RWPE2 (cell line): Measurements from ENCODE around the gene GTF2I.

Experiments
- ATAC-seq: fragments of 200-7000 bp; cut with Tn5 transposase; 3 replicates; pipeline ENCODE4 v1.9.1; 2021; ENCODE audit warnings: low read depth
- DNase-seq: peaks from one replicate; pipeline ENCODE4 v3.0.0-alpha.2; 2020; ENCODE audit warnings: low spot score
- H3K27ac ChIP-seq: fragments of 450-650 bp; 2 replicates; pipeline ENCODE4 v1.5.1; 2017; ENCODE audit warnings: mild to moderate bottlenecking; ENCODE audit not compliant: poor library complexity, severe bottlenecking
- H3K27me3 ChIP-seq: fragments of 250-450 bp; sonication (Bioruptor Pico); 2 replicates; pipeline ENCODE4 v1.5.1; 2021; ENCODE audit warnings: mild to moderate bottlenecking, moderate library complexity; ENCODE audit not compliant: insufficient read depth, poor library complexity, severe bottlenecking
- H3K36me3 ChIP-seq: fragments of 250-450 bp; sonication (Bioruptor Pico); 2 replicates; pipeline ENCODE4 v1.5.1; 2020; ENCODE audit warnings: low read depth, mild to moderate bottlenecking, moderate library complexity
- H3K4me1 ChIP-seq: fragments of 250-450 bp; sonication (Bioruptor Pico); 2 replicates; pipeline ENCODE4 v1.5.1; 2021; ENCODE audit warnings: mild to moderate bottlenecking, moderate library complexity; ENCODE audit not compliant: insufficient read depth, poor library complexity, severe bottlenecking
- H3K4me3 ChIP-seq: fragments of 250-450 bp; sonication (Bioruptor Pico); 2 replicates; pipeline ENCODE4 v1.5.1; 2021; ENCODE audit warnings: mild to moderate bottlenecking, moderate library complexity; ENCODE audit not compliant: severe bottlenecking
- H3K9me3 ChIP-seq: fragments of 250-450 bp; sonication (Bioruptor Pico); 2 replicates; pipeline ENCODE4 v1.5.1; 2021; ENCODE audit warnings: mild to moderate bottlenecking, moderate library complexity; ENCODE audit not compliant: severe bottlenecking
- TF ChIP-seq, protein P1 (sequence below): fragments of 450-650 bp; IDR thresholded peaks from one replicate; pipeline ENCODE4 v1.5.1; 2017; ENCODE audit warnings: mild to moderate bottlenecking, moderate library complexity; ENCODE audit not compliant: poor library complexity, severe bottlenecking

The GTF2I gene

DNA sequence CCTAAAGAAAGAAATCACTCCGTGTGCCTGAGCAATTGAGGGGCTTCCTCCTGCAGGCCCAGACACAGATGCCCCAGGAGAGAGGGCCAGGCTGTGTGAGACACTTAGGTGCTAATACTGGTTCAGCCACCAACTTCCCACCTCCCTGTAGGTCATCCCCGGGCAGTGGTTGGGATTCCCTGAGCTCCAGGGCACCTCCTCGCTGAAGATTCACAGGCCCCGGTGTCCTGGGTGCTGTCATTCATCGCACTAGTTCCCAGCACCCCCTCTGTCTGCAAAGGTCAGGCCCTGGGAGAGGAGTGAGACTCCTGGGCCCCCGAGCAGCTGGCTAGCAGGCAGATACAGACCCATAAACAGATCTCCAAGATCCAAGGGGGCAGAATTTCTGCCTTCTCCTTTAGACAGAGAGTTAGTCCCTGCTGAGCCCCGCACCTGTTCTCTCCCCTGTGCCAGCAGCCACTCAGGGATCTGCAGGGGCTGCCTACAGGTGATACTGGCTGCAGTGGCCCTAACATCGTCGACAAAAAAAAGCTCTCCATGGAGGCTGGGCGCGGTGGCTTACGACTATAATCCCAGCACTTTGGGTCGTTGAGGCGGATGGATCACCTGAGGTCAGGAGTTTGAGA, 38.2 kb upstream of the GTF2I start:
- TF ChIP-seq, protein P1, sequence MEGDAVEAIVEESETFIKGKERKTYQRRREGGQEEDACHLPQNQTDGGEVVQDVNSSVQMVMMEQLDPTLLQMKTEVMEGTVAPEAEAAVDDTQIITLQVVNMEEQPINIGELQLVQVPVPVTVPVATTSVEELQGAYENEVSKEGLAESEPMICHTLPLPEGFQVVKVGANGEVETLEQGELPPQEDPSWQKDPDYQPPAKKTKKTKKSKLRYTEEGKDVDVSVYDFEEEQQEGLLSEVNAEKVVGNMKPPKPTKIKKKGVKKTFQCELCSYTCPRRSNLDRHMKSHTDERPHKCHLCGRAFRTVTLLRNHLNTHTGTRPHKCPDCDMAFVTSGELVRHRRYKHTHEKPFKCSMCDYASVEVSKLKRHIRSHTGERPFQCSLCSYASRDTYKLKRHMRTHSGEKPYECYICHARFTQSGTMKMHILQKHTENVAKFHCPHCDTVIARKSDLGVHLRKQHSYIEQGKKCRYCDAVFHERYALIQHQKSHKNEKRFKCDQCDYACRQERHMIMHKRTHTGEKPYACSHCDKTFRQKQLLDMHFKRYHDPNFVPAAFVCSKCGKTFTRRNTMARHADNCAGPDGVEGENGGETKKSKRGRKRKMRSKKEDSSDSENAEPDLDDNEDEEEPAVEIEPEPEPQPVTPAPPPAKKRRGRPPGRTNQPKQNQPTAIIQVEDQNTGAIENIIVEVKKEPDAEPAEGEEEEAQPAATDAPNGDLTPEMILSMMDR: no peak
- Histone ChIP-seq H3K36me3 (no peaks in the 10 kb centered on the region), H3K9me3 (no peaks in the 10 kb centered on the region), H3K4me3 (no peak overlapping the region), H3K27me3 (no peaks in the 10 kb centered on the region), H3K4me1 (no peaks in the 10 kb centered on the region), H3K27ac (no peak overlapping the region)
- DNase-seq (no peak), ATAC-seq (no peak)

DNA sequence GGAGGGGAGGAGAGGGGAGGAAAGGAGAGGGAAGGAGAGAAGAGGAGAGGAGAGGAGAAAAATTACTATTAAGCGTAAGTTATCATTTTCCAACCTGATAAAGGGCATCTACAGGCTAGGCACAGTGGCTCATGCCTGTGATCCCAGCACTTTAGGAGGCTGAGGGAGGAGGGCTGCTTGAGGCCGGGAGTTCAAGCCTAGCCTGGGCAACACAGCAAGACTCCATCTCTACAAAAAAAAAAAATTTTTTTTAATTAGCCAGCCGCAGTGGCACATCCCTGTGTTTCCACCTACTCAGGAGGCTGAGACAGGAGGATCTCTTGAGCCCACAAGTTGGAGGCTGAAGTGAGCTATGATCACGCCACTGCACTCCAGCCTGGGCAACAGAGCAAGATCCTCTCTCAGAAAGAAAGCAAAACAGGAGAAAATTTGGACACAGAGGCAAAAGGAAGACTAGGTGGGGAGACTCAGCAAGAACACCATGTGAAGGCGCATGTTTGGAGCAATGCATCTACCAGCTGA, 35.2 kb upstream of the GTF2I start:
- DNase-seq (no peak), ATAC-seq (no peak)
- Histone ChIP-seq H3K4me3 (no peak overlapping the region), H3K27ac (no peak overlapping the region), H3K9me3 (no peaks in the 10 kb centered on the region), H3K36me3 (no peaks in the 10 kb centered on the region), H3K27me3 (no peaks in the 10 kb centered on the region), H3K4me1 (no peaks in the 10 kb centered on the region)
- TF ChIP-seq, protein P1: no peak

DNA sequence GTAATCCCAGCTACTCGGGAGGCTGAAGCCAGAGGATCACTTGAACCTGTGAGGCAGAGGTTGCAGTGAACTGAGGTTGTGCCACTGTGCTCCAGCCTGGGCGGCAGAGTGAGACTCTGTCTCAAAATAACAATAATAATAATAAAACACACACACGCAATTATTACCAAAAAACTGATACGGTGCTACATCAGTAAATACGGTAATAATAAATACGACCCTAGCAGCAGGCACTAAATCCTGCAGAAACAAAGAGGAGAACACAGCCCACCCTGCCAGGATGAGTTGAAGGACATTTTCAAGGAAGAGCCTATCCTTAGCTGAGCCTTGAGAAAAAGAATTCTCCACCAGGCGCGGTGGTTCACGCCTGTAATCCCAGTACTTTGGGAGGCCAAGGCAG, 34.4 kb upstream of the GTF2I start:
- Histone ChIP-seq H3K4me3 (no peak overlapping the region), H3K4me1 (no peaks in the 10 kb centered on the region), H3K9me3 (no peaks in the 10 kb centered on the region), H3K27ac (no peak overlapping the region), H3K27me3 (no peaks in the 10 kb centered on the region), H3K36me3 (no peaks in the 10 kb centered on the region)
- TF ChIP-seq, protein P1: no peak
- ATAC-seq: no peak
- DNase-seq: no peak

DNA sequence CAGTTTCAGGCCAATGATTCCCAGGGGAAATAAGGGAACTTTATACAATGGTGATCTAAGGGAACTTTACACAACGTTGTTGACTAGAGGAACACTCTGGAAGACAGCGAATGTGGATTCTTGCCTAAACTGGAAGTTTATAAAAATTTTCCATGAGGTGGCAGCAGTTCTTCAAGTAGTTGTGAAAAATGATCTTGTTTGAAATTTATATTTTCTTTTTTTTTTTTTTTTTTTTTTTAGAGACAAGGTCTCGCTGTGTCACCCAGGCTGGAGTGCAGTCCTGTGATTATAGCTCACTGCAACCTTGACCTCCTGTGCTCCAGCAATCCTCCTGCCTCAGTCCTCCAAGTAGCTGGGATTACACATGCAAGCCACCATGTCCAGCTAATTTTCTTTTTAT, 32.1 kb upstream of the GTF2I start:
- Histone ChIP-seq H3K4me3 (no peak overlapping the region), H3K27me3 (no peaks in the 10 kb centered on the region), H3K4me1 (no peaks in the 10 kb centered on the region), H3K27ac (no peak overlapping the region), H3K9me3 (no peaks in the 10 kb centered on the region), H3K36me3 (no peaks in the 10 kb centered on the region)
- TF ChIP-seq, protein P1: peak; percentile 57
- ATAC-seq (no peak), DNase-seq (no peak)

DNA sequence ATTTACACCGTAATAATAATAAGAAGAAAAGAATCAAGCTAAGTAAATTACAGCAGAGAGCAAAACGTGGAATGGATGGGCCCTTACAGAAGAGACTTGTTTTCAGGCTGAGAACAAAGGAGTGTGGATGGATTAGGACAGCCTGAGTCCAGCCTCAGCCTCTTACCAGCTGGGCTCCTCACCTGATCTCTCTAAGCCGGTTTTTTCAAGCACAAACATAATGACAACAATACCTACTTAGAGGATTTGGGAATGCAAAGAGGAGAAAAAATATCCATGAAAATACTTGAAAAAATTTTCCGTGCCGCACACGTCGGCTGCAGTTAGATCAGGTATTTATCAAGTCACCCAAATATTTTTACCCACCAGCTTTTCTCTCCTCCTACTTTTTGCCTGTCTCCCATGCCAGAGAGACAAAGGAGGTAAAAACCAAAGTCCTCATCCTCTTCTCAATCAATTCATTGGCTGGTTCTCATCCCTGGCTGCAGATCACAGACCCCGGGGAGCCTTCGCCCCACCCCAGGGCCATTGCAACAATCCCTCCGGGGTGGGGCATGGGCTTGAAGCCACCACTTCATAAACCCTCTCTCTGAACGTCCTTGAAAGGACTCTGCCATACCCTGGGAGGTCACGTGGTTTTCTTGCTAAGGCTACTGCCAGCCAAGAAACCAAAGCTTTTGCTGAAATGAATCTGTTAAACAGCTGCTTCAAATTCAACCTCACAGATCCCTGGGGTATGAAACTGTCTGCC, 29.7 kb upstream of the GTF2I start:
- Histone ChIP-seq H3K9me3 (no peaks in the 10 kb centered on the region), H3K27ac (no peak overlapping the region), H3K4me3 (no peak overlapping the region), H3K27me3 (no peaks in the 10 kb centered on the region), H3K36me3 (no peaks in the 10 kb centered on the region), H3K4me1 (no peaks in the 10 kb centered on the region)
- ATAC-seq (no peak), DNase-seq (no peak)
- TF ChIP-seq, protein P1: no peak
